Suprapubic skin (tissue), 4 donors: ENCODE data around the gene GNAZ. TPM values are rescaled to one million over a fixed set of nuclear protein-coding genes. Genes with fewer than 3 reads are reported as not detected.

Source experiments
- DNase-seq, 2 donors: peaks; one replicate each; pipeline ENCODE4 v3.0.0-alpha.2; 2019; ENCODE audit warnings: low spot score in 2 of 2
- H3K27ac ChIP-seq: fragments of 200-600 bp; sonication (generic); one replicate; pipeline ENCODE4 v1.5.1; 2019
- H3K27me3 ChIP-seq: fragments of 200-600 bp; sonication (generic); one replicate; pipeline ENCODE4 v1.5.1; 2019
- H3K36me3 ChIP-seq: fragments of 200-600 bp; sonication (generic); one replicate; pipeline ENCODE4 v1.5.1; 2019
- H3K4me1 ChIP-seq: fragments of 200-600 bp; sonication (generic); one replicate; pipeline ENCODE4 v1.5.1; 2019
- H3K4me3 ChIP-seq: fragments of 200-600 bp; sonication (generic); one replicate; pipeline ENCODE4 v1.5.1; 2019; ENCODE audit warnings: mild to moderate bottlenecking
- H3K9me3 ChIP-seq: fragments of 200-600 bp; sonication (generic); one replicate; pipeline ENCODE4 v1.5.1; 2019
- CTCF ChIP-seq, 2 donors: fragments of 200-600 bp in 1 of 2; fragments of 450-650 bp in 1 of 2; sonication (generic) in 1 of 2; IDR thresholded peaks; one replicate each; pipeline ENCODE4 v1.5.1; 2016 to 2019; ENCODE audit warnings: antibody characterized with exemption in 2 of 2, mild to moderate bottlenecking in 1 of 2, moderate library complexity in 1 of 2
- EP300 ChIP-seq: sonication (generic); formaldehyde crosslinking; IDR thresholded peaks from one replicate; pipeline ENCODE4 v1.6.1; 2017; ENCODE audit warnings: antibody characterized with exemption
- POLR2A ChIP-seq, 2 donors: fragments of 450-650 bp; IDR thresholded peaks; one replicate each; pipeline ENCODE4 v1.6.1; 2017; ENCODE audit warnings: antibody characterized with exemption in 2 of 2, mild to moderate bottlenecking in 2 of 2, moderate library complexity in 2 of 2
- POLR2AphosphoS5 ChIP-seq, 3 donors: sonication (generic); formaldehyde crosslinking; IDR thresholded peaks; one replicate each; pipeline ENCODE4 v1.6.1; 2017; ENCODE audit warnings: antibody characterized with exemption in 3 of 3
- WGBS: methylation state at CpG from one replicate; pipeline ENCODE4 v1.1.5; 2018; 5-methylcytosine and 5-hydroxymethylcytosine counted together
- total RNA-seq, 4 donors: library from RNA; depleted of rRNA; stranded (reverse); fragments of >200 nt; gene quantifications; one replicate each; pipeline ENCODE4 v1.1.0, GENCODE V29; 2016

The GNAZ gene
- total RNA-seq, 4 donors from 2014 or later: 2.1 to 5.8 (median 3.0) TPM

- WGBS: 81% methylated on average over 5 of the region's 8 CpGs
- no peaks in the 10 kb centered on the region for H3K27me3 ChIP-seq
- DNase-seq: no peak
Observed at GRCh38 chr22:23068832-23069385, 1.4 kb upstream of the GNAZ start.

GRCh38 chr22:23069502-23070357 is 589 bp upstream of the GNAZ start:
- peaks cover 20% of the 10 kb centered on the region for H3K4me1 ChIP-seq
- DNase-seq: peak; percentile 91
- H3K27me3 ChIP-seq: no peaks in the 10 kb centered on the region
- no peaks in the 10 kb centered on the region for H3K9me3 ChIP-seq
- no peak overlapping the region for H3K27ac ChIP-seq
- peak overlapping the region; percentile 62 for H3K4me3 ChIP-seq
- H3K36me3 ChIP-seq: no peaks in the 10 kb centered on the region
- WGBS: 5% methylated on average over 12 of the region's 74 CpGs
- no peak for TF ChIP-seq CTCF (IDR thresholded peaks at IDR 0.05)
- TF ChIP-seq POLR2AphosphoS5 (IDR thresholded peaks at IDR 0.05): no peak
- no peak for TF ChIP-seq POLR2A (IDR thresholded peaks at IDR 0.05)
- no peak for TF ChIP-seq EP300

More at GRCh38 chr22:23068832-23069385, 1.4 kb upstream of the GNAZ start:
- Histone ChIP-seq H3K27ac (no peak overlapping the region), H3K4me1 (peaks cover 20% of the 10 kb centered on the region), H3K9me3 (no peaks in the 10 kb centered on the region), H3K4me3 (no peak overlapping the region), H3K36me3 (no peaks in the 10 kb centered on the region)
- no peak for TF ChIP-seq POLR2AphosphoS5 (IDR thresholded peaks at IDR 0.05)
- no peak for TF ChIP-seq EP300
- no peak for TF ChIP-seq CTCF (IDR thresholded peaks at IDR 0.05)
- no peak for TF ChIP-seq POLR2A (IDR thresholded peaks at IDR 0.05)

- Histone ChIP-seq H3K4me1 (peaks cover 20% of the 10 kb centered on the region), H3K4me3 (peak overlapping the region; percentile 62), H3K27ac (no peak overlapping the region), H3K9me3 (no peaks in the 10 kb centered on the region), H3K36me3 (no peaks in the 10 kb centered on the region), H3K27me3 (no peaks in the 10 kb centered on the region)
- peak; percentile 59 to 60 for DNase-seq
- TF ChIP-seq POLR2A (IDR thresholded peaks at IDR 0.05): no peak
- no peak for TF ChIP-seq POLR2AphosphoS5 (IDR thresholded peaks at IDR 0.05)
- no peak for TF ChIP-seq CTCF (IDR thresholded peaks at IDR 0.05)
- TF ChIP-seq EP300: no peak
- 88% methylated on average over 11 of the region's 29 CpGs for WGBS
Observed at GRCh38 chr22:23071230-23072076, 1.1 kb downstream of the GNAZ start.

GRCh38 chr22:23072077-23072910 is 2.0 kb downstream of the GNAZ start:
- Histone ChIP-seq H3K27ac (no peak overlapping the region), H3K4me1 (peaks cover 20% of the 10 kb centered on the region), H3K4me3 (no peak overlapping the region), H3K36me3 (no peaks in the 10 kb centered on the region), H3K27me3 (no peaks in the 10 kb centered on the region), H3K9me3 (no peaks in the 10 kb centered on the region)
- 82% methylated on average over 11 of the region's 11 CpGs for WGBS
- peak in 1 of 2 donors; percentile 55 for DNase-seq
- TF ChIP-seq CTCF (IDR thresholded peaks at IDR 0.05): no peak
- no peak for TF ChIP-seq POLR2A (IDR thresholded peaks at IDR 0.05)
- TF ChIP-seq POLR2AphosphoS5 (IDR thresholded peaks at IDR 0.05): no peak
- no peak for TF ChIP-seq EP300
